NCI-H1417 treated with DMSO at 0.1 percent for 48 hours (cell line): Measurements from ENCODE around the gene HOXB8.

Experiments
- DNase-seq: peaks from one replicate; lab custom pipeline; 2025; lab: John Stamatoyannopoulos, UW

HOXB8 gene

GRCh38 chr17:48583708-48584222, 31.3 kb downstream of the HOXB8 start:
- no peak for DNase-seq

GRCh38 chr17:48582750-48583069, 32.4 kb downstream of the HOXB8 start:
- no peak for DNase-seq

GRCh38 chr17:48579760-48580554, 35.1 kb downstream of the HOXB8 start:
- no peak for DNase-seq

GRCh38 chr17:48579471-48579759, 35.7 kb downstream of the HOXB8 start:
- no peak for DNase-seq

GRCh38 chr17:48578616-48579470, 36.2 kb downstream of the HOXB8 start:
- no peak for DNase-seq

- no peak for DNase-seq
Measured at GRCh38 chr17:48577946-48578615, 37.0 kb downstream of the HOXB8 start, which contains the start of gene HOXB4. TSS of gene HOXB4 (minus strand) at chr17:48578350. CDS start at chr17:48578319, 31 bp downstream.

GRCh38 chr17:48577330-48577945, 37.7 kb downstream of the HOXB8 start:
- no peak for DNase-seq

GRCh38 chr17:48576479-48577309, 38.4 kb downstream of the HOXB8 start:
- no peak for DNase-seq

- DNase-seq = no peak
Measured at GRCh38 chr17:48575673-48576478, 39.2 kb downstream of the HOXB8 start.

GRCh38 chr17:48575066-48575582, 40.0 kb downstream of the HOXB8 start:
- no peak for DNase-seq

- DNase-seq = no peak
Measured at GRCh38 chr17:48574505-48575065, 40.5 kb downstream of the HOXB8 start.

- no peak for DNase-seq
Measured at GRCh38 chr17:48571826-48572417, 43.2 kb downstream of the HOXB8 start.

GRCh38 chr17:48571024-48571818, 43.9 kb downstream of the HOXB8 start:
- no peak for DNase-seq

GRCh38 chr17:48570325-48571023, 44.6 kb downstream of the HOXB8 start:
- DNase-seq = no peak

GRCh38 chr17:48569674-48570324, 45.3 kb downstream of the HOXB8 start:
- no peak for DNase-seq

GRCh38 chr17:48569240-48569582, 45.9 kb downstream of the HOXB8 start:
- no peak for DNase-seq

GRCh38 chr17:48568499-48569239, 46.4 kb downstream of the HOXB8 start:
- no peak for DNase-seq
